MCF 10A (cell line): ENCODE data around the gene CACNA1H. TPM values are rescaled to one million over a fixed set of nuclear protein-coding genes. Genes with fewer than 3 reads are reported as not detected.

Experiments
- BruUV-seq: library from RNA; stranded (reverse); fragments of 400-500 nt; replicated peaks from 2 replicates; lab custom pipeline; 2021; lab: Mats Ljungman, UMichigan
- CTCF ChIA-PET: fragments of 300-600 bp; sonication (Branson Sonifier 250); formaldehyde crosslinking; extraction: SDS; loops from one replicate; lab custom pipeline; 2021; ENCODE audit warnings: antibody characterized with exemption, inconsistent platforms; lab: Yijun Ruan, JAX
- POLR2A ChIA-PET: fragments of 300-600, 350-650 bp; sonication (Branson Sonifier 250); formaldehyde crosslinking; extraction: SDS; loops from one replicate; lab custom pipeline; 2020; ENCODE audit warnings: antibody characterized with exemption, inconsistent platforms; lab: Yijun Ruan, JAX
- DNase-seq: peaks from one replicate; pipeline ENCODE4 v3.0.0-alpha.2; 2018; ENCODE audit not compliant: unreplicated experiment
- H3K27ac Mint-ChIP-seq: one replicate; pipeline ENCODE4 v1.8.0; 2022; ENCODE audit warnings: mild to moderate bottlenecking, low read depth, mixed read lengths; ENCODE audit not compliant: unreplicated experiment
- H3K27me3 Mint-ChIP-seq: one replicate; pipeline ENCODE4 v1.8.0; 2022; ENCODE audit warnings: mixed read lengths; ENCODE audit not compliant: insufficient read depth, unreplicated experiment
- H3K36me3 Mint-ChIP-seq: one replicate; pipeline ENCODE4 v1.8.0; 2022; ENCODE audit warnings: mild to moderate bottlenecking, moderate library complexity, mixed read lengths; ENCODE audit not compliant: insufficient read depth, unreplicated experiment
- H3K4me1 Mint-ChIP-seq: one replicate; pipeline ENCODE4 v1.8.0; 2022; ENCODE audit warnings: mixed read lengths; ENCODE audit not compliant: insufficient read depth, unreplicated experiment
- H3K4me3 Mint-ChIP-seq: one replicate; pipeline ENCODE4 v1.8.0; 2022; ENCODE audit warnings: mild to moderate bottlenecking, moderate library complexity, mixed read lengths; ENCODE audit not compliant: unreplicated experiment
- H3K9me3 Mint-ChIP-seq: one replicate; pipeline ENCODE4 v1.8.0; 2022; ENCODE audit warnings: mixed read lengths; ENCODE audit not compliant: unreplicated experiment
- intact Hi-C: fragments of 100-400 bp; cut with micrococcal nuclease; formaldehyde crosslinking; loops from 2 replicates; pipeline ENCODE4 v1.14.1; 2022
- total RNA-seq: library from RNA; stranded (reverse); gene quantifications from 2 replicates; pipeline ENCODE4 v1.2.3, GENCODE V29; 2022
- TF ChIP-seq, protein P1 (sequence below): fragments of 200-600 bp; IDR thresholded peaks from one replicate; pipeline ENCODE4 v1.8.0; 2022; ENCODE audit warnings: antibody characterized with exemption, mild to moderate bottlenecking; ENCODE audit not compliant: unreplicated experiment

The CACNA1H gene
- total RNA-seq, 1 experiment from 2014 or later = not detected

DNA sequence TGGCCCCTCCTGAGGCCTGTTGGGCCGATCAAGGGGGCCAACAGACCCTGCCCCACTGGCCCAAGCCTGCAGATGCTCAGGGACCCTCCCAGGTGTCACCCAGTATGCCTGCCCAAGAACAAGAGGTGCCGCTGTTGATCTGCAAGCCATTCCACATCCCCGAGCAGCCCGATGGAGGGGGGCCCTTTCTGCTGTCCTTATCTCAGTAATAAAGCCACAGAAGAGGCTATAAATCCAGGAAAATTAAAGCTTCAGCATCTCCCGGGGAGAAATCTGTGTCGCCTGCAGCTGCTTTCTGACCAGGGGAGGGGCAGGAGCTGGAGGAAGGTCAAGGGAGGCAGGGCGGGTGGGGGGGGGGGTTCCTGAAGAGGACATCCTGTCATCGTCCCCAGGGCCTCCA lies 11.7 kb upstream of the CACNA1H start:
- H3K4me3 Mint-ChIP-seq = no peak overlapping the region
- H3K36me3 Mint-ChIP-seq = no peaks in the 10 kb centered on the region
- H3K27me3 Mint-ChIP-seq = peaks cover 55% of the 10 kb centered on the region
- H3K9me3 Mint-ChIP-seq = no peaks in the 10 kb centered on the region
- ChIA-PET CTCF (no interaction called here), POLR2A (no interaction called here)
- TF ChIP-seq, protein P1, sequence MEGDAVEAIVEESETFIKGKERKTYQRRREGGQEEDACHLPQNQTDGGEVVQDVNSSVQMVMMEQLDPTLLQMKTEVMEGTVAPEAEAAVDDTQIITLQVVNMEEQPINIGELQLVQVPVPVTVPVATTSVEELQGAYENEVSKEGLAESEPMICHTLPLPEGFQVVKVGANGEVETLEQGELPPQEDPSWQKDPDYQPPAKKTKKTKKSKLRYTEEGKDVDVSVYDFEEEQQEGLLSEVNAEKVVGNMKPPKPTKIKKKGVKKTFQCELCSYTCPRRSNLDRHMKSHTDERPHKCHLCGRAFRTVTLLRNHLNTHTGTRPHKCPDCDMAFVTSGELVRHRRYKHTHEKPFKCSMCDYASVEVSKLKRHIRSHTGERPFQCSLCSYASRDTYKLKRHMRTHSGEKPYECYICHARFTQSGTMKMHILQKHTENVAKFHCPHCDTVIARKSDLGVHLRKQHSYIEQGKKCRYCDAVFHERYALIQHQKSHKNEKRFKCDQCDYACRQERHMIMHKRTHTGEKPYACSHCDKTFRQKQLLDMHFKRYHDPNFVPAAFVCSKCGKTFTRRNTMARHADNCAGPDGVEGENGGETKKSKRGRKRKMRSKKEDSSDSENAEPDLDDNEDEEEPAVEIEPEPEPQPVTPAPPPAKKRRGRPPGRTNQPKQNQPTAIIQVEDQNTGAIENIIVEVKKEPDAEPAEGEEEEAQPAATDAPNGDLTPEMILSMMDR = no peak
- no TSS peak for BruUV-seq
- H3K27ac Mint-ChIP-seq = no peak overlapping the region
- intact Hi-C loops = no loop called here
- no peaks in the 10 kb centered on the region for H3K4me1 Mint-ChIP-seq
- DNase-seq = no peak

DNA sequence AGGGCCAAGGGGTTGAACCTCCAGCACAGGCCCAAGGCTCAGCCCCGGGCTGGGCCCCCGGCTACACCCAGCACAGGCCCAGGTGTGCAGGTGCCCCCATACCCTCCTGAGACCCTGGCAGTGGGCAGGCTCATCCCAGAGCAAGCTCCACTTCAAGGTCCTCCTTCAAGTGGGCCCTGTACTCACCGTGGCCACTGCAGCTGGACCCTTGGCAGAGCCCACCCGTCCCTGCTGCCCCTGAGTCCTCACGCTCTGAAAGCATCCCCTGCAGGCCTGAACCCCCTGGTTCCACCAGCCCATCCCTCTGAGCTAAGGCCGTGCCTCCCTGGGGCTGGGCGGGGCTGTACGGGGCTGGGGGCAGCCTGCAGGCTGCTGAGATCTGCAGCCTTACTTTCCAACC lies 11.2 kb upstream of the CACNA1H start:
- Mint-ChIP-seq H3K27ac (no peak overlapping the region), H3K36me3 (no peaks in the 10 kb centered on the region), H3K4me1 (no peaks in the 10 kb centered on the region), H3K27me3 (peaks cover 55% of the 10 kb centered on the region), H3K9me3 (no peaks in the 10 kb centered on the region), H3K4me3 (no peak overlapping the region)
- ChIA-PET POLR2A (no interaction called here), CTCF (no interaction called here)
- DNase-seq = no peak
- intact Hi-C loops = no loop called here
- BruUV-seq = no TSS peak
- TF ChIP-seq, protein P1 = no peak

- CTCF ChIA-PET = no interaction called here
- POLR2A ChIA-PET = no interaction called here
- TF ChIP-seq, protein P1 = no peak
- BruUV-seq = no TSS peak
- intact Hi-C loops = no loop called here
- H3K4me3 Mint-ChIP-seq = no peak overlapping the region
- no peaks in the 10 kb centered on the region for H3K36me3 Mint-ChIP-seq
- DNase-seq = no peak
- peaks cover 55% of the 10 kb centered on the region for H3K27me3 Mint-ChIP-seq
- no peaks in the 10 kb centered on the region for H3K4me1 Mint-ChIP-seq
- H3K9me3 Mint-ChIP-seq = no peaks in the 10 kb centered on the region
- H3K27ac Mint-ChIP-seq = no peak overlapping the region
Measured at GRCh38 chr16:1142911-1143310, 10.0 kb upstream of the CACNA1H start.

DNA sequence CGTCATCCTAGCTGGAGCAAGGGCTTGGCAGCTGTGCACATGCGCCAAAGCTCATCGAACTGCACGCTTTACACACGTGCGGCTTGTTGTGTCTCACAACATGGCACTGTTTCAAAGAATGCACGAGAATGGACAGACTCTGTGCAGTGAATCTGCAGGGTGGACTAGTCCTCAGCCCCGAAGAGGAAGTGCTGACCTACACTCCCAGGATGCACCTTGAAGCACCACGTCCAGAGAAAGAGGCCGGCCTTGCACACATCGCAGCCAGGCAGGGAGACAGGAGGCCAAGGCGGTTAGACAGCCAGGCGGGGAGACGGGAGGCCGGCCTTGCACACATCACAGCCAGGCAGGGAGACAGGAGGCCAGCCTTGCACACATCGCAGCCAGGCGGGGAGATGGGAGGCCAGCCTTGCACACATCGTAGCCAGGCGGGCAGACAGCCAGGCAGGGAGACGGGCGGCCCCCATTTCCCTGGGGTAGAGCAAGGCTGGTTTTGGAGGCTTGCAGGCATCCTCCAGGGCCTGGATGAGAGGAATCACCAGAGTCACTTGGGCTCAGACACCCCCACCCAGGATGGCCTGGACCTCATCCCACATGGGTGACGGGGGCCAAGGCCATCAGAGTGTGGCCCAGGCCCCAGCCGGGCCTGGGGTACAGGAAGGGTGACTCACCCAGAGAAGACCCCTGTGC lies 9.0 kb upstream of the CACNA1H start:
- H3K9me3 Mint-ChIP-seq = no peaks in the 10 kb centered on the region
- BruUV-seq = no TSS peak
- CTCF ChIA-PET = no interaction called here
- H3K4me1 Mint-ChIP-seq = no peaks in the 10 kb centered on the region
- H3K27me3 Mint-ChIP-seq = peaks cover 48% of the 10 kb centered on the region
- no peaks in the 10 kb centered on the region for H3K36me3 Mint-ChIP-seq
- no peak overlapping the region for H3K27ac Mint-ChIP-seq
- POLR2A ChIA-PET = no interaction called here
- TF ChIP-seq, protein P1 = no peak
- no peak overlapping the region for H3K4me3 Mint-ChIP-seq
- DNase-seq = no peak
- intact Hi-C loops = no loop called here
